AG08396 (cell line): ENCODE results near the gene CPHXL.

Experiments used
- DNase-seq: peaks from one replicate; pipeline ENCODE4 v3.0.0; 2012; ENCODE audit warnings: low spot score, mixed read lengths

CPHXL gene

DNA sequence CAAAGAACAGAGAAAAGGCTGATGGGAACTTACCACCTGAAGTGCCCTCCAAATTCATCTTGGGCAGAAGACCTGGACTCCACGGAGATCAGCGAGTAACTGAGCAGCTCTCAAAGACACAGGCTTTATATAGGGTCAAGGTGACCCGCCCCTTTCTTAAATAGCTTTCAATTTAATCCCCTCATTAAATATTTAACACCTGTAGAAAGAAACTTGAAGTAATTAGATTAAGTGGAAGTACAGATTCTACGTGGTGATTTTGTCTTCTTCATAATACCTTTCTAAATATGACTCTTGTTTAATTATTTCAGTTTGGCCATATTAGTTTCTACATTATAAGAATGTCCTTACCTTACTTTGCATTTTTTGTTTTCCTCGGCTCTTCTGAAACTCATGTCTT lies 24.9 kb downstream of the CPHXL start, which contains the start of gene DUXB:
Gene DUXB (minus strand): TSS at position 101 of the 400 bp plus-strand sequence. CDS start 43 bp downstream, at position 58.
- no peak for DNase-seq

DNA sequence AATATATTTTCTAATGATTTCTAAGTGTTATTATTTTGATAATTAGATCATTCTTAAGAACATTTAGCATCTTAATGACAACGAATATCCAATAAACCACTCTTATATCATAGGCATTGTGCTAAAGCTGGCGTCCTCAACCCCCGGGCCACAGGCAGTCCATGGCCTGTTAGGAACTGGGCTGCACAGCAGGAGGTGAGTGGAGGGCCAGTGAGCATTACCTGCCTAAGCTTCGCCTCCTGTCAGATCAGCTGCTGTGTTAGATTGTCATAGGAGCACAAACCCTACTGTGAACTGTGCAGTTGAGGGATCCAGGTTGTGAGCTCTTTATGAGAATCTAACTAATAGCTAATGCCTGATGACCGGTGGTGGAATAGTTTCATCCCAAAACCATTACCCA lies 28.7 kb downstream of the CPHXL start:
- DNase-seq, result no peak

DNA sequence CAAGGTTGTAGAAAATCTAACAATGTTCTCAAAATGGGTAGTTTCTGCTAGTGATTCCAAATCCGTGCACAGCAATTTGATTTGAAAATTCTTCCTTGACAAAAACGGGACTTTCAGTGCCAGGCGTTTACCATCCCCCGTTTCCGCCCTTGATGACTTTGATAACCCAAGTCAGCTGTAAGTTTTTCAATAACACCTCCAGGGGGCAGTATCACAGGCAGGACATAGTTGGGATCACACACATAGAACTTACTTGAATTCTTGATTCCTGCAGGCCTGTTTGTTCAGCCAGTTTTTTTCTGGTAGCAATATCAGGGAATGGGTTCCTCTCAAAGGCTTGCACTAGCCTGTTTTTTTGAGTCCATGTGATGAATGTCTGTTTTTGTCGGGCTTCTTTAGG lies 30.6 kb downstream of the CPHXL start:
- DNase-seq, result no peak

DNA sequence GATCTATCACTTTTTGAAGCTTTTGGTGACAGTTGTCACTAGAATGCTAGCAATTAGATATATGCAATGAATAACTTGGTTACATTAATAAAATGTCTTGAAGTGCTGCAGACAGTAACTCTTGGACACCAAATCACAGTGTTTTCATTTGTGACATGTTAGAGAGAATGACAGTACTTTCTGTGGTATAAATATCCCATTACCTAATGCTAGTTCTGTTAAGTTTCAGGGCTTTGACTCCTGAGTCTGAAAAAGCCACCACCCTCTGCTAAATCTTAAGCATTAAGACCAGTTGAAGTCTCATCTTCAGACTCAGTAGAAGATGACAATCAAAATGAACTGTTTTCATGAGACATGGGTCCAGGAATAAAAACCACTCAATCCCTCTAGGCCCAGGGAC lies 38.9 kb downstream of the CPHXL start:
- no peak for DNase-seq

DNA sequence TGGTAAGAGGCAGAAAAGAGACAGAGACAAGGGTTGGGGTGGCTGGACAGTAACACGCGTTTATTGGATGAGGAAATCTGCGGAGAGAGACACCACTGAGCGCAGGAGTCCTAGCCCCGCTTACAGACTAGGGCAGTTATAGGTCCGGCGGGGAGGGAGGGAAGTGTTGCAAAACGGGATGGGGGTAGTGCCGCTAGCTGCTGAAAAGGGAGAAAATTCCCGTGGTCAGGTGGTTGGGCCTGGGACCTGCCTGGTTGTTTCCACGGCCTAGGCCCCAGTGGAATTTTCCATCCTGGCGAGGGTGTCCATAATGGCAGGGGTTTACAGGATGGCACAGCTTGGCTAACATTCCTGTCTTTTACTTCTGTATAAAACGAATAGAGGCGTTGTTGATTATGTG lies 44.0 kb downstream of the CPHXL start:
- no peak for DNase-seq

DNA sequence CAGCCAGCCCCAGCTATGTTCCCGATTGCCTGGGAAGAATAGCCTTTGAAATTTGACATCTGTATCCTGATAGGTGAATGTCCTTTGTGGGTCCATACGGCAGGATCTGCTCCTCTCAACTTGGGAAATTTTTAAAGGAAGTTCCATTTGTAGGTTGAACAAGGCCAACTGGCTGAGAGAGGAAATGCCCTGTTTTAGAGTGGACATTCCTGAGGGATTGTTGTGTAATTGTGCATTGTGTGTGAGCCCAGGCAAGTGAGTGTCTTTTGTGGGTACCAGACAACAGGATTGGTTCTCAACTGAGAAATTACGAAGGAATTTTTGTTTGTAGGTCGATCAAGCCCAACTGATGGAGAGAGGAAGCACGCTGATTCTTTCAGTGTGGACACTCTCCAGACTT lies 46.9 kb downstream of the CPHXL start:
- no peak for DNase-seq

DNA sequence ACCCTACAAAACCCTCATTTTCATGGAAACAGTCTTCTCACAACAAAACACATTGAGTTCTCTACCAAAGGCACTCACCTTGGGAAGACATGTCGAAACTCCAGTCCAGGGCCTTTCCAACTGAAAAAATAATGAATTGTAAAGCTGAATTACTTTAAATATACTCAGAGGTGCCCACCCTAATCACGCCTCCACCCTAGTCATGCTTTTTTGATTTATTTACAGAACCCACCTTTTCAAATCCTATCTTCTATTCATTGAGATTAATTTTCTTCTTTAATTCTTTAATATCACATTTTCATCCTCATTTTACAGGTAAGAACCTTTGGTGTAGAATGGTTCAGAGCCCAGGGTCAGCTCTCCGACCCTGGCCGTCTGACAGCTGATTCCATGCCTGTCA lies 49.4 kb downstream of the CPHXL start, which contains the start of gene CPHXL2:
Gene CPHXL2 (minus strand): TSS at position 101 of the 400 bp plus-strand sequence. CDS start 10 bp downstream, at position 91.
- no peak for DNase-seq

DNA sequence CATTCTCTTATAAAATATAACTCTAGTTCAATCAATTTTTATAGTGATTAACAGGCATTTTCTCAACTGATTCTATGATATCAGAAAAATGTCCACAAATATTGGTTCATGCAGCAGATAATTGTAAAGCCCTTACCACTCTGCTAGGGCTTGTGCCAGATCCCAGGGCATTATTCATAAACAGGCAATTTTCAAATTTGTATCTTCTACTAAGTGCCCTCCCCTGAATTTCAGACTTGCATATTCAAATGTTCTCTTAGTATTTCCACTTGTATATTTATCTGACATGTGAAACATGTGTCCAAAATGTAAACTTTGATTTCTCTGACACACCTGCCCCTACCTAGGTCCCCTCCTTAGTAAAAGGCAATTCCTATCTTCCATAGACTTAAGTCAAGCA lies 58.8 kb downstream of the CPHXL start:
- DNase-seq, result no peak
